ENCODE measurements around the gene GREM1. TPM values are rescaled to one million over a fixed set of nuclear protein-coding genes. Genes with fewer than 3 reads are reported as not detected.

GREM1 gene
- total and polyA plus RNA-seq, 12 donors, result 0.03 to 0.37 (median 0.19) TPM; not detected in 3

GRCh38 chr15:32774022-32774421, 56.2 kb downstream of the GREM1 start:
- ATAC-seq, result no peak
- H3K4me1 ChIP-seq, result no peaks in the 10 kb centered on the region
- 66 to 72% methylated on average over 4 of the region's 4 CpGs for WGBS, 2 donors
- no peak overlapping the region for H3K27ac ChIP-seq
- H3K9me3 ChIP-seq, result peaks cover 0 to 9% (median 7%) of the 10 kb centered on the region in 11 donors
- no peak for TF ChIP-seq CTCF (IDR thresholded peaks at IDR 0.05)
- intact Hi-C loops (cut with DNase I), result no loop called here
- no peak for DNase-seq
- H3K4me3 ChIP-seq, result no peak overlapping the region
- H3K36me3 ChIP-seq, result peaks cover 0 to 23% (median 0%) of the 10 kb centered on the region in 9 donors
- H3K27me3 ChIP-seq, result no peaks in the 10 kb centered on the region

- intact Hi-C loops (cut with DNase I), result no loop called here
- no peak overlapping the region for H3K27ac ChIP-seq
- H3K27me3 ChIP-seq, result no peaks in the 10 kb centered on the region
- no peak for ATAC-seq
- H3K36me3 ChIP-seq, result peaks cover 0 to 23% (median 0%) of the 10 kb centered on the region in 9 donors
- no peak for TF ChIP-seq CTCF (IDR thresholded peaks at IDR 0.05)
- H3K9me3 ChIP-seq, result peaks cover 0 to 19% (median 8%) of the 10 kb centered on the region in 11 donors
- WGBS, 2 donors, result 66 to 73% methylated on average over 3 of the region's 3 CpGs
- no peak for DNase-seq
- no peaks in the 10 kb centered on the region for H3K4me1 ChIP-seq
- H3K4me3 ChIP-seq, result no peak overlapping the region
Measured at GRCh38 chr15:32775103-32775502, 57.3 kb downstream of the GREM1 start.

- WGBS, 2 donors, result 74 to 81% methylated on average over 4 of the region's 4 CpGs
- no peaks in the 10 kb centered on the region for H3K4me1 ChIP-seq
- H3K36me3 ChIP-seq, result peaks cover 0 to 13% (median 0%) of the 10 kb centered on the region in 9 donors
- no peaks in the 10 kb centered on the region for H3K27me3 ChIP-seq
- no peak overlapping the region for H3K27ac ChIP-seq
- no peak for ATAC-seq
- peaks cover 0 to 19% (median 8%) of the 10 kb centered on the region in 11 donors for H3K9me3 ChIP-seq
- intact Hi-C loops (cut with DNase I), result no loop called here
- TF ChIP-seq CTCF (IDR thresholded peaks at IDR 0.05), result no peak
- DNase-seq, result no peak
- H3K4me3 ChIP-seq, result no peak overlapping the region
Measured at GRCh38 chr15:32778391-32779176, 60.8 kb downstream of the GREM1 start.

GRCh38 chr15:32781781-32782180, 64.0 kb downstream of the GREM1 start:
- no peak for ATAC-seq
- DNase-seq, result no peak
- no peaks in the 10 kb centered on the region for H3K36me3 ChIP-seq
- 58 to 65% methylated on average over 3 of the region's 3 CpGs for WGBS, 2 donors
- peaks cover 0 to 19% (median 8%) of the 10 kb centered on the region in 11 donors for H3K9me3 ChIP-seq
- intact Hi-C loops (cut with DNase I), result loop anchor here in 1 of 10 donors (5.0 kb wide), 1 partner anchor 41 kb away; no protein-coding TSS in a partner anchor
- no peaks in the 10 kb centered on the region for H3K4me1 ChIP-seq
- H3K4me3 ChIP-seq, result no peak overlapping the region
- no peaks in the 10 kb centered on the region for H3K27me3 ChIP-seq
- H3K27ac ChIP-seq, result no peak overlapping the region
- TF ChIP-seq CTCF (IDR thresholded peaks at IDR 0.05), result no peak
